PFSK-1 (cell line): Measurements from ENCODE around the gene GALNT9.

ENCODE experiments used
- POLR2AphosphoS5 ChIP-seq: IDR thresholded peaks from 2 replicates; pipeline ENCODE4 v1.6.1; 2012; ENCODE audit warnings: low read depth, mild to moderate bottlenecking, control low read depth, low read length, moderate library complexity
- SIN3A ChIP-seq: IDR thresholded peaks from 2 replicates; pipeline ENCODE4 v1.6.1; 2012; ENCODE audit warnings: mild to moderate bottlenecking, low read length, moderate library complexity, borderline replicate concordance; ENCODE audit not compliant: insufficient read depth
- TAF1 ChIP-seq: IDR thresholded peaks from 2 replicates; pipeline ENCODE4 v1.6.1; 2012; ENCODE audit warnings: low read length, control low read depth, borderline replicate concordance; ENCODE audit not compliant: insufficient read depth
- TF ChIP-seq, protein P1 (sequence below), 2 experiments: IDR thresholded peaks; 2 replicates each; pipeline versions ENCODE4 v1.6.1 to v1.8.0; 2011 to 2012; ENCODE audit warnings: low read depth in 2 of 2, low read length in 2 of 2, control low read depth in 1 of 2, inconsistent platforms in 1 of 2, mild to moderate bottlenecking in 1 of 2, moderate library complexity in 1 of 2; ENCODE audit not compliant: insufficient read depth in 1 of 2

DNA sequence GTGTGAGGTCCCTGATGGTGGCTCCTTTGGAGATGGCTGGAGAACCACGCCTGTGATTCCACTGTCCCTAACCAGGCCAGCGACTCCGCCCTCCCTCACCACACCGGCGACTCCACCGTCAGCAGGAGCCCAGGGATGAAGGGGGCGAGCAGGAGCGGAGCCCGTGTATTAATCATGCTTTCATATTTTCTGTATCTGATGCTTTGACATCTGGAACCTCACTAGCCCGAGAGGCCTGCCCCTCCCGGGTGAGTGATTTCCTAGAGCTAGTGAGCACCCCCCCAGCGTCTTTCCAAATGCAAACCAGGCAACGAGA is 115.3 kb downstream of the GALNT9 start:
- no peak for TF ChIP-seq TAF1
- TF ChIP-seq, protein P1, sequence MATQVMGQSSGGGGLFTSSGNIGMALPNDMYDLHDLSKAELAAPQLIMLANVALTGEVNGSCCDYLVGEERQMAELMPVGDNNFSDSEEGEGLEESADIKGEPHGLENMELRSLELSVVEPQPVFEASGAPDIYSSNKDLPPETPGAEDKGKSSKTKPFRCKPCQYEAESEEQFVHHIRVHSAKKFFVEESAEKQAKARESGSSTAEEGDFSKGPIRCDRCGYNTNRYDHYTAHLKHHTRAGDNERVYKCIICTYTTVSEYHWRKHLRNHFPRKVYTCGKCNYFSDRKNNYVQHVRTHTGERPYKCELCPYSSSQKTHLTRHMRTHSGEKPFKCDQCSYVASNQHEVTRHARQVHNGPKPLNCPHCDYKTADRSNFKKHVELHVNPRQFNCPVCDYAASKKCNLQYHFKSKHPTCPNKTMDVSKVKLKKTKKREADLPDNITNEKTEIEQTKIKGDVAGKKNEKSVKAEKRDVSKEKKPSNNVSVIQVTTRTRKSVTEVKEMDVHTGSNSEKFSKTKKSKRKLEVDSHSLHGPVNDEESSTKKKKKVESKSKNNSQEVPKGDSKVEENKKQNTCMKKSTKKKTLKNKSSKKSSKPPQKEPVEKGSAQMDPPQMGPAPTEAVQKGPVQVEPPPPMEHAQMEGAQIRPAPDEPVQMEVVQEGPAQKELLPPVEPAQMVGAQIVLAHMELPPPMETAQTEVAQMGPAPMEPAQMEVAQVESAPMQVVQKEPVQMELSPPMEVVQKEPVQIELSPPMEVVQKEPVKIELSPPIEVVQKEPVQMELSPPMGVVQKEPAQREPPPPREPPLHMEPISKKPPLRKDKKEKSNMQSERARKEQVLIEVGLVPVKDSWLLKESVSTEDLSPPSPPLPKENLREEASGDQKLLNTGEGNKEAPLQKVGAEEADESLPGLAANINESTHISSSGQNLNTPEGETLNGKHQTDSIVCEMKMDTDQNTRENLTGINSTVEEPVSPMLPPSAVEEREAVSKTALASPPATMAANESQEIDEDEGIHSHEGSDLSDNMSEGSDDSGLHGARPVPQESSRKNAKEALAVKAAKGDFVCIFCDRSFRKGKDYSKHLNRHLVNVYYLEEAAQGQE (IDR thresholded peaks at IDR 0.05; ENCODE audit: insufficient read depth in 1 of 2, low read depth in 2 of 2, low read length in 2 of 2): no peak
- TF ChIP-seq POLR2AphosphoS5: no peak
- no peak for TF ChIP-seq SIN3A
